Calu3 (cell line): ENCODE results near the gene TCEANC. TPM values are rescaled to one million over a fixed set of nuclear protein-coding genes. Genes with fewer than 3 reads are reported as not detected.

Experiments used
- BruUV-seq: library from RNA; stranded (reverse); fragments of 400-500 nt; replicated peaks from 2 replicates; lab custom pipeline; 2021; lab: Mats Ljungman, UMichigan
- CTCF ChIA-PET: fragments of 300-600 bp; sonication (Branson Sonifier 250); formaldehyde crosslinking; loops from one replicate; lab custom pipeline; 2022; ENCODE audit warnings: antibody characterized with exemption; lab: Charles Lee
- DNase-seq: peaks from one replicate; pipeline ENCODE4 v3.0.0; 2022
- H3K27ac Mint-ChIP-seq: one replicate; pipeline ENCODE4 v1.8.0; 2022; ENCODE audit warnings: mixed read lengths; ENCODE audit not compliant: unreplicated experiment
- H3K27me3 Mint-ChIP-seq: one replicate; pipeline ENCODE4 v1.8.0; 2022; ENCODE audit warnings: mixed read lengths; ENCODE audit not compliant: unreplicated experiment
- H3K36me3 Mint-ChIP-seq: one replicate; pipeline ENCODE4 v1.8.0; 2022; ENCODE audit warnings: mild to moderate bottlenecking, moderate library complexity, mixed read lengths; ENCODE audit not compliant: insufficient read depth, unreplicated experiment
- H3K4me1 Mint-ChIP-seq: one replicate; pipeline ENCODE4 v1.8.0; 2022; ENCODE audit warnings: mild to moderate bottlenecking, low read depth, mixed read lengths; ENCODE audit not compliant: unreplicated experiment
- H3K4me3 Mint-ChIP-seq: one replicate; pipeline ENCODE4 v1.8.0; 2022; ENCODE audit warnings: mild to moderate bottlenecking, low read depth, moderate library complexity, mixed read lengths; ENCODE audit not compliant: unreplicated experiment
- H3K9me3 Mint-ChIP-seq: one replicate; pipeline ENCODE4 v1.8.0; 2022; ENCODE audit warnings: low read depth, mixed read lengths; ENCODE audit not compliant: unreplicated experiment
- CTCF ChIP-seq: fragments of 200-600 bp; IDR thresholded peaks from one replicate; pipeline ENCODE4 v1.8.0; 2022; ENCODE audit warnings: antibody characterized with exemption; ENCODE audit not compliant: unreplicated experiment
- intact Hi-C: fragments of 100-400 bp; cut with micrococcal nuclease; formaldehyde crosslinking; loops from one replicate; pipeline ENCODE4 v1.10.0; 2022; ENCODE audit not compliant: unreplicated experiment
- total RNA-seq: library from RNA; stranded (reverse); gene quantifications from 2 replicates; pipeline ENCODE4 v1.2.3, GENCODE V29; 2022

TCEANC gene
- total RNA-seq, 1 experiment from 2014 or later, result 2.1 TPM

- intact Hi-C loops, result no loop called here
- Mint-ChIP-seq H3K9me3 (no peaks in the 10 kb centered on the region), H3K36me3 (no peaks in the 10 kb centered on the region), H3K27me3 (no peaks in the 10 kb centered on the region), H3K27ac (no peak overlapping the region), H3K4me3 (no peak overlapping the region), H3K4me1 (peaks cover 43% of the 10 kb centered on the region)
- no peak for TF ChIP-seq CTCF
- CTCF ChIA-PET, result no interaction called here
- no TSS peak for BruUV-seq
- no peak for DNase-seq
Measured at GRCh38 chrX:13662355-13662791, 9.4 kb downstream of the TCEANC start.

DNA sequence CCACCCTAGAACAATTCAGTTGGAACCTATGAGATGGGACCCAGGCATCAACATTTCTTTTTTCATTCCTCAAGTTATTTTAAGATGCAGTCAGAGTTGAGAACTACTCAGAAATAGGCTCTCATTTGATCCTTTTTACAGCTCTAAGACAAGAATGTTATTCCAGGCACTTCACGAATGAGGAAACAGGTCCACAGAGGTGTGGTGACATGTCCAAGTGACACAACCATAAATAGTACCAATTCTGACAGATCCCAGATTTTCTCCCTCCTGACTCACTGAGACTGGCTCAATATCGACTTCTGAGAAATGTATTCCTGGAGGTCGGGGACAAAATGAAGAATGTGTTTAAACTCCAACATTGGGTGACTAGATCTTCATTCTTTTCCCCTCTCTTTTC lies 11.1 kb downstream of the TCEANC start:
- BruUV-seq, result no TSS peak
- no peak for DNase-seq
- H3K4me1 Mint-ChIP-seq, result peaks cover 38% of the 10 kb centered on the region
- H3K27ac Mint-ChIP-seq, result no peak overlapping the region
- no peak for TF ChIP-seq CTCF
- H3K9me3 Mint-ChIP-seq, result no peaks in the 10 kb centered on the region
- peaks cover under 1% of the 10 kb centered on the region for H3K36me3 Mint-ChIP-seq
- H3K27me3 Mint-ChIP-seq, result no peaks in the 10 kb centered on the region
- intact Hi-C loops, result no loop called here
- CTCF ChIA-PET, result no interaction called here
- no peak overlapping the region for H3K4me3 Mint-ChIP-seq

GRCh38 chrX:13666836-13667235 lies 13.9 kb downstream of the TCEANC start:
- Mint-ChIP-seq H3K9me3 (peaks cover 4% of the 10 kb centered on the region), H3K36me3 (peaks cover 8% of the 10 kb centered on the region), H3K4me1 (peaks cover 48% of the 10 kb centered on the region), H3K27me3 (no peaks in the 10 kb centered on the region), H3K4me3 (no peak overlapping the region), H3K27ac (no peak overlapping the region)
- DNase-seq, result peak; percentile 17
- BruUV-seq, result no TSS peak
- CTCF ChIA-PET, result no interaction called here
- intact Hi-C loops, result no loop called here
- no peak for TF ChIP-seq CTCF

DNA sequence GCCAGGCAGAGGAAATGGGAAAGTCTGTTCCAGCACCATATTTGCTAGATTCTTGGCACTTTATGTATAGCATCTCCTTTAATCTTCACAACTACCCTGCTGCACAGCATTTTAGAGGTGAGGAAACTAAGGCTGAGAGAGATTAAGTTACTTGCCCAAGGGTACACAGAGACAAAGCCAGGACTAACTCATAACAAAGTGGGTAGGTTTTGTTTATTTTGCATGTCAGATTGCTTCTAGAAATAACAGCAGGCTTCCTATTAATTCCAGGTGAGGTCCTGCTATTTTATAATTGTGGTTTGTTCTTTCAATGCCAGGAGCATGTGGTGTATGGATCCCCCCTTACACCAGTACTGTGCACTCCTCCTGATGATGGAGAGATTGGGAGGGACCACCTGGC lies 15.0 kb downstream of the TCEANC start:
- Mint-ChIP-seq H3K4me3 (no peak overlapping the region), H3K36me3 (peaks cover 8% of the 10 kb centered on the region), H3K4me1 (peaks cover 48% of the 10 kb centered on the region), H3K27me3 (no peaks in the 10 kb centered on the region), H3K27ac (no peak overlapping the region), H3K9me3 (peaks cover 4% of the 10 kb centered on the region)
- intact Hi-C loops, result no loop called here
- no peak for TF ChIP-seq CTCF
- no peak for DNase-seq
- BruUV-seq, result no TSS peak
- CTCF ChIA-PET, result no interaction called here
